H1 (cell line): ENCODE results near the gene POLDIP3. TPM values are rescaled to one million over a fixed set of nuclear protein-coding genes. Genes with fewer than 3 reads are reported as not detected.

ENCODE experiments used
- CTCF ChIA-PET: fragments of 300-600 bp; sonication (Branson Sonifier 250); formaldehyde crosslinking; loops from one replicate; lab custom pipeline; 2021; ENCODE audit not compliant: partially characterized antibody; lab: Charles Lee
- POLR2A ChIA-PET: fragments of 300-600 bp; sonication (Branson Sonifier 250); formaldehyde crosslinking; loops from one replicate; lab custom pipeline; 2021; ENCODE audit warnings: inconsistent platforms; ENCODE audit not compliant: partially characterized antibody; lab: Charles Lee
- DNase-seq, 2 experiments: peaks; one replicate each; pipeline versions ENCODE4 v3.0.0 to v3.0.0-alpha.2; 2010 to 2022; ENCODE audit warnings: low spot score in 2 of 2, low read depth in 1 of 2, mixed read lengths in 1 of 2
- FAIRE-seq: peaks from 2 replicates; lab custom pipeline; 2011; peaks lifted over from hg19 to GRCh38; lab: Jason Lieb, UNC
- H2AFZ ChIP-seq: 2 replicates; pipeline ENCODE4 v1.8.1; 2012; ENCODE audit warnings: low read length, inconsistent platforms
- H2AK5ac ChIP-seq: 2 replicates; pipeline ENCODE4 v1.6.1; 2013; ENCODE audit warnings: low read depth, low read length
- H2BK120ac ChIP-seq: replicated peaks from 2 replicates; pipeline ENCODE3; 2013; ENCODE audit warnings: low read depth, low read length, inconsistent platforms
- H2BK12ac ChIP-seq: 2 replicates; pipeline ENCODE4 v1.6.1; 2013; ENCODE audit warnings: low read depth, low read length
- H2BK15ac ChIP-seq: 2 replicates; pipeline ENCODE4 v1.6.1; 2013; ENCODE audit warnings: low read length
- H2BK20ac ChIP-seq: 2 replicates; pipeline ENCODE4 v1.6.1; 2013; ENCODE audit warnings: low read length
- H2BK5ac ChIP-seq: 2 replicates; pipeline ENCODE4 v1.6.1; 2013; ENCODE audit warnings: low read depth, low read length
- H3K14ac ChIP-seq: 2 replicates; pipeline ENCODE4 v1.6.1; 2013; ENCODE audit warnings: inconsistent platforms; ENCODE audit not compliant: insufficient read length
- H3K18ac ChIP-seq: 2 replicates; pipeline ENCODE4 v1.6.1; 2013; ENCODE audit warnings: low read length; ENCODE audit errors: extremely low read depth
- H3K23ac ChIP-seq: 2 replicates; pipeline ENCODE4 v1.6.1; 2013; ENCODE audit warnings: inconsistent platforms; ENCODE audit not compliant: insufficient read length
- H3K23me2 ChIP-seq: 2 replicates; pipeline ENCODE4 v1.6.1; 2013; ENCODE audit warnings: low read depth, low read length
- H3K27ac ChIP-seq: 2 replicates; pipeline ENCODE4 v1.6.1; 2011; ENCODE audit warnings: low read depth, low read length, inconsistent platforms
- H3K27me3 ChIP-seq, 4 experiments: replicated peaks in 1 of 4; 1 replicate in 1 of 4; 2 replicates in 3 of 4; pipeline versions ENCODE4 v1.6.1 to v1.8.1; 2011 to 2013; ENCODE audit warnings: low read length in 3 of 4, mild to moderate bottlenecking in 3 of 4, inconsistent platforms in 2 of 4, mixed read lengths in 2 of 4, moderate library complexity in 1 of 4; ENCODE audit not compliant: control insufficient read depth in 3 of 4, insufficient read depth in 3 of 4; ENCODE audit errors: extremely low read depth in 1 of 4
- H3K36me3 ChIP-seq, 4 experiments: 2 replicates each; pipeline versions ENCODE4 v1.6.1 to v1.8.1; 2011 to 2013; ENCODE audit warnings: mild to moderate bottlenecking in 4 of 4, low read length in 3 of 4, moderate library complexity in 2 of 4, control low read depth in 1 of 4, inconsistent platforms in 1 of 4; ENCODE audit not compliant: insufficient read depth in 4 of 4, control insufficient read depth in 2 of 4
- H3K4ac ChIP-seq: replicated peaks from 2 replicates; pipeline ENCODE3; 2013; ENCODE audit warnings: low read length, low read depth, mixed read lengths, inconsistent platforms; ENCODE audit not compliant: insufficient read length
- H3K4me1 ChIP-seq, 4 experiments: replicated peaks in 1 of 4; 1 replicate in 1 of 4; 2 replicates in 3 of 4; pipeline versions ENCODE4 v1.6.1 to v1.8.1; 2011 to 2013; ENCODE audit warnings: low read length in 3 of 4, inconsistent platforms in 2 of 4, mixed read lengths in 1 of 4; ENCODE audit not compliant: insufficient read depth in 4 of 4, control insufficient read depth in 3 of 4
- H3K4me2 ChIP-seq, 2 experiments: 2 replicates each; pipeline versions ENCODE4 v1.6.1 to v1.8.1; 2011 to 2013; ENCODE audit warnings: low read depth in 2 of 2, low read length in 2 of 2, control low read depth in 1 of 2, inconsistent platforms in 1 of 2, mild to moderate bottlenecking in 1 of 2; ENCODE audit not compliant: insufficient read depth in 1 of 2
- H3K4me3 ChIP-seq, 4 experiments: fragments of 200-600, 300-600 bp in 1 of 4; sonication (generic), shearing (Covaris generic), sonication (Bioruptor Twin) in 1 of 4; 2 replicates each; pipeline versions ENCODE4 v1.5.1 to v1.8.1; 2011 to 2016; ENCODE audit warnings: low read length in 4 of 4, low read depth in 3 of 4, control low read depth in 2 of 4, inconsistent platforms in 2 of 4, mild to moderate bottlenecking in 2 of 4, mixed read lengths in 1 of 4, moderate library complexity in 1 of 4; ENCODE audit not compliant: insufficient read depth in 2 of 4; ENCODE audit errors: extremely low read depth in 1 of 4
- H3K56ac ChIP-seq: replicated peaks from 2 replicates; pipeline ENCODE3; 2013; ENCODE audit warnings: low read depth, mild to moderate bottlenecking, mixed read lengths, low read length, inconsistent platforms; ENCODE audit not compliant: insufficient read length
- H3K79me1 ChIP-seq: 2 replicates; pipeline ENCODE4 v1.6.1; 2013; ENCODE audit warnings: low read depth, low read length, control low read depth
- H3K79me2 ChIP-seq, 2 experiments: 2 replicates each; pipeline versions ENCODE4 v1.6.1 to v1.8.1; 2012 to 2013; ENCODE audit warnings: low read length in 2 of 2, mild to moderate bottlenecking in 2 of 2, inconsistent platforms in 1 of 2; ENCODE audit not compliant: insufficient read depth in 2 of 2, control insufficient read depth in 1 of 2
- H3K9ac ChIP-seq, 4 experiments: replicated peaks in 1 of 4; 1 replicate in 1 of 4; 2 replicates in 3 of 4; pipeline versions ENCODE4 v1.6.1 to v1.8.1; 2011 to 2013; ENCODE audit warnings: low read depth in 3 of 4, low read length in 3 of 4, control low read depth in 2 of 4, mild to moderate bottlenecking in 2 of 4, moderate library complexity in 2 of 4, inconsistent platforms in 1 of 4; ENCODE audit errors: extremely low read depth in 1 of 4
- H3K9me3 ChIP-seq, 2 experiments: 2 replicates each; pipeline versions ENCODE4 v1.6.1 to v1.8.1; 2012 to 2013; ENCODE audit warnings: mild to moderate bottlenecking in 2 of 2, moderate library complexity in 2 of 2, control low read depth in 1 of 2, inconsistent platforms in 1 of 2, low read depth in 1 of 2, low read length in 1 of 2, mixed read lengths in 1 of 2; ENCODE audit not compliant: insufficient read depth in 2 of 2
- H4K20me1 ChIP-seq, 2 experiments: replicated peaks in 1 of 2; 2 replicates each; pipeline versions ENCODE3 to v1.8.1; 2011 to 2013; ENCODE audit warnings: inconsistent platforms in 2 of 2, low read length in 2 of 2, mild to moderate bottlenecking in 1 of 2; ENCODE audit not compliant: insufficient read depth in 2 of 2, control insufficient read depth in 1 of 2
- H4K5ac ChIP-seq: 2 replicates; pipeline ENCODE4 v1.6.1; 2013; ENCODE audit warnings: low read length, low read depth, mixed read lengths, inconsistent platforms; ENCODE audit not compliant: insufficient read length
- H4K8ac ChIP-seq: 2 replicates; pipeline ENCODE4 v1.8.0; 2013; ENCODE audit warnings: mild to moderate bottlenecking, moderate library complexity, low read length, inconsistent platforms; ENCODE audit not compliant: insufficient read depth; ENCODE audit errors: extremely low read depth
- H4K91ac ChIP-seq: replicated peaks from 2 replicates; pipeline ENCODE3; 2013; ENCODE audit warnings: low read length, mixed read lengths, inconsistent platforms; ENCODE audit not compliant: insufficient read length
- RNF2 ChIP-seq: fragments of 200-900, 300-1000 bp; sonication (generic); IDR thresholded peaks from 2 replicates; pipeline ENCODE4 v1.7.1; 2016; ENCODE audit warnings: borderline replicate concordance, low read depth, mild to moderate bottlenecking, antibody characterized with exemption, low read length; ENCODE audit not compliant: poor library complexity, severe bottlenecking; ENCODE audit errors: missing control alignments
- SRF ChIP-seq: IDR thresholded peaks from 2 replicates; pipeline ENCODE4 v1.6.1; 2011; ENCODE audit warnings: mild to moderate bottlenecking, low read depth, low read length, moderate library complexity
- WGBS, 2 experiments: shearing (Covaris generic) in 1 of 2; methylation state at CpG; one replicate each; pipeline versions ENCODE4 v1.1.6 to v1.1.7; 2013 to 2015; ENCODE audit warnings: low lambda C conversion rate in 2 of 2, mixed read lengths in 2 of 2, inconsistent platforms in 1 of 2, low coverage in 1 of 2, missing lambda C conversion rate in 1 of 2; ENCODE audit not compliant: insufficient replicate concordance in 2 of 2, insufficient coverage in 1 of 2, insufficient read length in 1 of 2; ENCODE audit errors: extremely low coverage in 1 of 2, missing lambda C conversion rate in 1 of 2; 5-methylcytosine and 5-hydroxymethylcytosine counted together
- polyA plus RNA-seq, 7 experiments: library from polyadenylated mRNA; depleted of rRNA in 3 of 7; stranded (reverse) in 5 of 7; unstranded in 2 of 7; fragments of >200 nt in 5 of 7; fragments of 200-250 nt in 2 of 7; gene quantifications; 1 replicate in 5 of 7; 2 replicates in 1 of 7; 4 replicates in 1 of 7; pipeline versions ENCODE4 v1.2.1 to v1.2.3, GENCODE V29; 2011 to 2013; ENCODE audit warnings: missing spikeins in 2 of 7, mixed read lengths in 2 of 7
- total RNA-seq: library from RNA; stranded (reverse); fragmentation: NEBNext Ultra II Directional; extraction: Animal tissue kit (Norgen Biotek cat#: 25700); gene quantifications from 2 replicates; pipeline ENCODE4 v1.2.1, GENCODE V29; 2021

The POLDIP3 gene
- total and polyA plus RNA-seq, 2 of the 8 experiments (the other 6 are each of a cell fraction or from before 2014, with no cell fraction given), result 43.5 to 84.6 TPM

DNA sequence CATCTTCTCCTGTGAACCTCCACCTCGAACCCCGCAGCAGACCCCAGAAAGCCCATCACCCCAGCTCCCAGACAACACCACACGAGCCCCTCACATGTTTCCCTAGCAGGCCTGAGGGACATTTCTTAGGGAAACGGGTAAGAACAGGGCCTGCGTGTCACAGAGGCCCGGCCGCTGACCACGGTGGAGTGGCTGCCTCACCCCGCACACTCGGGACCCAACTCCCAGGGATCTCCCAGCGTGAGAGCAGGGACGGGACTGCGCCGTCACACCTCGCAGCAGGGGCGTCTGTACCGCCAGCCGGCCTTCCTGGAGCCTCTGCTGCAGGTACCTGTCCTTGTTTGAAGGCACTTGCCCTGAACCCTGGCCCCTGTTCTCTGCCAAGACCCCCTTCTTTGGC lies 15.5 kb upstream of the POLDIP3 start:
- Histone ChIP-seq H3K36me3 (peaks cover 7 to 35% (median 16%) of the 10 kb centered on the region in 4 experiments; a peak in 5 of 8 replicates), H2AK5ac (no peak overlapping the region), H3K9ac (no peak overlapping the region), H3K27ac (no peak overlapping the region), H3K4me1 (no peaks in the 10 kb centered on the region), H3K56ac (no peak overlapping the region), H2BK12ac (no peak overlapping the region), H3K14ac (no peak overlapping the region), H3K23ac (no peak overlapping the region), H2AFZ (no peak overlapping the region), H4K5ac (no peak overlapping the region), H4K91ac (no peak overlapping the region), H2BK15ac (no peak overlapping the region), H3K79me1 (no peaks in the 10 kb centered on the region; the same call in 1 of the 2 replicates), H3K4me3 (no peak overlapping the region)
- no peak for FAIRE-seq
- ChIA-PET POLR2A (interaction anchor here (1.1 to 8.9 kb wide), 3 partner anchors 9 to 16 kb away, joined by 3 to 85 read pairs (median 8); partner anchors contain the start of genes ATP5MGL and POLDIP3), CTCF (interaction anchor here (1.0 to 5.0 kb wide), 2 partner anchors 8 to 71 kb away, joined by 3 to 43 read pairs; no protein-coding TSS in a partner anchor)
- DNase-seq, result no peak
- TF ChIP-seq SRF (no peak), RNF2 (no peak)
- TF ChIP-seq, all 59 proteins: peak for 0
- Histone ChIP-seq H2BK5ac (no peak overlapping the region), H3K18ac (no peak overlapping the region), H3K4me2 (no peak overlapping the region), H4K8ac (no peak overlapping the region), H3K27me3 (no peaks in the 10 kb centered on the region), H2BK120ac (no peak overlapping the region), H2BK20ac (no peak overlapping the region), H3K9me3 (no peaks in the 10 kb centered on the region), H3K4ac (no peak overlapping the region), H3K23me2 (no peaks in the 10 kb centered on the region), H4K20me1 (peaks cover 0 to 11% of the 10 kb centered on the region in 2 experiments), H3K79me2 (no peaks in the 10 kb centered on the region; a peak in 1 of 4 replicates)
- 96% methylated on average over 17 of the region's 18 CpGs; no CpG with 5 or more reads in 1 of the 2 experiments for WGBS, 2 experiments
